GM12878 (cell line): Measurements from ENCODE around the gene MCFD2. TPM values are rescaled to one million over a fixed set of nuclear protein-coding genes. Genes with fewer than 3 reads are reported as not detected.

Experiments
- ATAC-seq: fragments of 200-7000 bp; cut with Tn5 transposase; 3 replicates; pipeline ENCODE4 v1.9.1; 2020; ENCODE audit warnings: mild to moderate bottlenecking, moderate library complexity
- BruUV-seq: library from RNA; stranded (reverse); fragments of 400-500 nt; replicated peaks from 2 replicates; lab custom pipeline; 2021; lab: Mats Ljungman, UMichigan
- CTCF ChIA-PET: fragments of 300-600 bp; sonication (Branson Sonifier 250); formaldehyde crosslinking; extraction: SDS; loops from one replicate; lab custom pipeline; 2021; ENCODE audit warnings: inconsistent platforms; lab: Yijun Ruan, JAX
- POLR2A ChIA-PET: fragments of 350-600 bp; formaldehyde crosslinking; extraction: SDS; loops from one replicate; lab custom pipeline; 2021; ENCODE audit warnings: inconsistent platforms; lab: Charles Lee
- RAD21 ChIA-PET: fragments of 300-600 bp; sonication (Branson Sonifier 250); formaldehyde crosslinking; loops from one replicate; lab custom pipeline; 2023; ENCODE audit warnings: antibody characterized with exemption; ENCODE audit not compliant: unreplicated experiment; lab: Charles Lee
- SMC1A ChIA-PET: fragments of 300-600 bp; sonication (Branson Sonifier 250); formaldehyde crosslinking; loops from one replicate; lab custom pipeline; 2023; ENCODE audit not compliant: unreplicated experiment, uncharacterized antibody; lab: Charles Lee
- DNase-seq: peaks from one replicate; pipeline ENCODE4 v3.0.0-alpha.2; 2011; ENCODE audit warnings: low read depth, low spot score
- FAIRE-seq: peaks from 3 replicates; lab custom pipeline; 2011; peaks lifted over from hg19 to GRCh38; lab: Jason Lieb, UNC
- H2AFZ ChIP-seq: 2 replicates; pipeline ENCODE4 v1.6.0; 2011; ENCODE audit warnings: low read depth, low read length, control low read depth; ENCODE audit not compliant: control insufficient read depth
- H3K27ac ChIP-seq: 2 replicates; pipeline ENCODE4 v1.5.1; 2011; ENCODE audit warnings: control low read depth; ENCODE audit not compliant: control insufficient read depth, insufficient read depth
- H3K27me3 ChIP-seq, 2 experiments: replicated peaks in 1 of 2; 2 replicates each; pipeline versions ENCODE4 v1.6.0 to v1.6.1; 2011; ENCODE audit warnings: low read length in 1 of 2; ENCODE audit not compliant: control insufficient read depth in 2 of 2, insufficient read depth in 2 of 2
- H3K36me3 ChIP-seq, 2 experiments: 2 replicates each; pipeline ENCODE4 v1.5.1; 2011; ENCODE audit warnings: low read length in 1 of 2; ENCODE audit not compliant: control insufficient read depth in 2 of 2, insufficient read depth in 2 of 2
- H3K4me1 ChIP-seq: 2 replicates; pipeline ENCODE4 v1.6.1; 2011; ENCODE audit warnings: mild to moderate bottlenecking, low read length, moderate library complexity, mixed read lengths; ENCODE audit not compliant: control insufficient read depth, insufficient read depth
- H3K4me2 ChIP-seq: 2 replicates; pipeline ENCODE4 v1.6.0; 2011; ENCODE audit warnings: control low read depth; ENCODE audit not compliant: control insufficient read depth, insufficient read depth
- H3K4me3 ChIP-seq: fragments of 200-600 bp; sonication (generic); 2 replicates; pipeline ENCODE4 v1.5.1; 2016
- H3K79me2 ChIP-seq: 2 replicates; pipeline ENCODE4 v1.6.0; 2011; ENCODE audit warnings: low read length; ENCODE audit not compliant: control insufficient read depth, insufficient read depth
- H3K9ac ChIP-seq: 2 replicates; pipeline ENCODE4 v1.8.0; 2011; ENCODE audit warnings: low read length, control low read depth, mixed read lengths; ENCODE audit not compliant: control insufficient read depth, insufficient read depth
- H3K9me3 ChIP-seq: replicated peaks from 3 replicates; pipeline ENCODE4 v1.5.1; 2011; ENCODE audit warnings: mild to moderate bottlenecking, low read length; ENCODE audit not compliant: control insufficient read depth, insufficient read depth
- H4K20me1 ChIP-seq: 2 replicates; pipeline ENCODE4 v1.6.0; 2011; ENCODE audit not compliant: control insufficient read depth, insufficient read depth
- ATF2 ChIP-seq: IDR thresholded peaks from 2 replicates; pipeline ENCODE4 v1.6.1; 2012; ENCODE audit warnings: low read length, inconsistent platforms
- CBFB ChIP-seq: IDR thresholded peaks from 2 replicates; pipeline ENCODE4 v1.6.1; 2016; ENCODE audit warnings: antibody characterized with exemption, low read depth
- CHD1 ChIP-seq: IDR thresholded peaks from 2 replicates; pipeline ENCODE4 v1.6.1; 2012; ENCODE audit warnings: low read depth, low read length, improper control_type of control experiment
- DPF2 ChIP-seq: fragments of 450-650 bp; IDR thresholded peaks from 2 replicates; pipeline ENCODE4 v1.6.1; 2017; ENCODE audit warnings: mild to moderate bottlenecking
- EED ChIP-seq: sonication (generic); IDR thresholded peaks from 2 replicates; pipeline ENCODE4 v1.6.1; 2016; ENCODE audit warnings: antibody characterized with exemption, low read depth
- ELK1 ChIP-seq: IDR thresholded peaks from 2 replicates; pipeline ENCODE4 v1.6.1; 2012; ENCODE audit warnings: low read depth, low read length, improper control_type of control experiment
- MEF2A ChIP-seq: IDR thresholded peaks from 2 replicates; pipeline ENCODE4 v1.6.1; 2011; ENCODE audit warnings: low read depth, mild to moderate bottlenecking, low read length, moderate library complexity; ENCODE audit not compliant: insufficient read depth
- MYB ChIP-seq: fragments of 150-350 bp; IDR thresholded peaks from 2 replicates; pipeline ENCODE4 v1.6.1; 2014; ENCODE audit warnings: mild to moderate bottlenecking, low read depth, low read length, borderline replicate concordance
- NFYB ChIP-seq: IDR thresholded peaks from 2 replicates; pipeline ENCODE4 v1.6.1; 2011; ENCODE audit warnings: low read depth, mild to moderate bottlenecking, low read length, improper control_type of control experiment, moderate library complexity; ENCODE audit not compliant: insufficient read depth
- PAX5 ChIP-seq: IDR thresholded peaks from 2 replicates; pipeline ENCODE4 v1.6.1; 2011; ENCODE audit warnings: low read depth, low read length, borderline replicate concordance
- SIX5 ChIP-seq: IDR thresholded peaks from 2 replicates; pipeline ENCODE4 v1.6.1; 2011; ENCODE audit warnings: mild to moderate bottlenecking, low read depth, low read length, moderate library complexity; ENCODE audit not compliant: severe bottlenecking
- SMAD5 ChIP-seq: IDR thresholded peaks from 2 replicates; pipeline ENCODE4 v1.6.1; 2016; ENCODE audit warnings: antibody characterized with exemption, low read depth
- STAT3 ChIP-seq: IDR thresholded peaks from 2 replicates; pipeline ENCODE4 v1.6.1; 2011; ENCODE audit warnings: low read depth, low read length, improper control_type of control experiment
- TBL1XR1 ChIP-seq: IDR thresholded peaks from 2 replicates; pipeline ENCODE4 v1.6.1; 2012; ENCODE audit warnings: low read depth, low read length, improper control_type of control experiment
- TCF7 ChIP-seq: IDR thresholded peaks from 2 replicates; pipeline ENCODE4 v1.6.1; 2014; ENCODE audit warnings: antibody characterized with exemption, borderline replicate concordance
- ZBED1 ChIP-seq: IDR thresholded peaks from 2 replicates; pipeline ENCODE4 v1.6.1; 2016; ENCODE audit warnings: borderline replicate concordance
- ZNF217 ChIP-seq: fragments of 450-650 bp; IDR thresholded peaks from 2 replicates; pipeline ENCODE4 v1.6.1; 2017; ENCODE audit warnings: antibody characterized with exemption, mild to moderate bottlenecking
- ZNF384 ChIP-seq: IDR thresholded peaks from 2 replicates; pipeline ENCODE4 v1.6.1; 2012; ENCODE audit warnings: low read depth, mild to moderate bottlenecking, low read length, improper control_type of control experiment, borderline replicate concordance
- ZZZ3 ChIP-seq: IDR thresholded peaks from 2 replicates; pipeline ENCODE4 v1.6.1; 2011; ENCODE audit warnings: low read depth; ENCODE audit not compliant: control insufficient read depth, insufficient read length
- WGBS: methylation state at CpG from one replicate; pipeline ENCODE4 v1.1.6; 2016; ENCODE audit warnings: low lambda C conversion rate; ENCODE audit not compliant: insufficient replicate concordance, insufficient coverage; ENCODE audit errors: missing lambda C conversion rate; 5-methylcytosine and 5-hydroxymethylcytosine counted together
- in situ Hi-C: fragments of 300-500 bp; cut with MboI; formaldehyde crosslinking; loops from 9 replicates; pipeline ENCODE4 v1.14.3; 2018; ENCODE audit warnings: mixed read lengths
- intact Hi-C: fragments of 100-400 bp; cut with micrococcal nuclease; formaldehyde crosslinking; loops from one replicate; pipeline ENCODE4 v1.14.2; 2022; ENCODE audit not compliant: unreplicated experiment
- polyA plus RNA-seq, 11 experiments: library from polyadenylated mRNA; depleted of rRNA in 4 of 11; unstranded in 6 of 11; stranded (reverse) in 5 of 11; fragments of >200 nt; fragmentation: Nextera tagmentation in 4 of 11; fragmentation: Illumina TruSeq in 1 of 11; extraction: Ambion mirVana in 4 of 11; extraction: Trizol in 1 of 11; gene quantifications; 1 replicate in 1 of 11; 2 replicates in 10 of 11; pipeline versions ENCODE4 v1.2.1 to v1.2.3, GENCODE V29; 2011 to 2016; ENCODE audit warnings: inconsistent platforms in 2 of 11, missing spikeins in 2 of 11, low read depth in 1 of 11
- total RNA-seq, 4 experiments: library from RNA; depleted of rRNA in 3 of 4; stranded (reverse); fragments of >200 nt in 3 of 4; fragmentation: Illumina TruSeq in 1 of 4; extraction: Trizol in 1 of 4; gene quantifications; 2 replicates each; pipeline versions ENCODE4 v1.2.1 to v1.2.3, GENCODE V29; 2013 to 2021

Gene MCFD2
- total and polyA plus RNA-seq, 10 of the 15 experiments (the other 5 are each of a cell fraction or from before 2014, with no cell fraction given) = 35.0 to 57.3 (median 40.3) TPM

GRCh38 chr2:46869621-46870020 is 46.0 kb downstream of the MCFD2 start:
- no peak for ATAC-seq
- BruUV-seq = no TSS peak
- no peak for DNase-seq
- H3K79me2 ChIP-seq = no peaks in the 10 kb centered on the region
- ChIA-PET RAD21 (no interaction called here), SMC1A (no interaction called here), POLR2A (no interaction called here), CTCF (no interaction called here)
- TF ChIP-seq TBL1XR1 (no peak), MYB (no peak), NFYB (no peak), ELK1 (no peak), CHD1 (no peak), SMAD5 (no peak), STAT3 (no peak), ZNF217 (no peak), EED (no peak), SIX5 (no peak), DPF2 (no peak), ATF2 (no peak), ZBED1 (no peak), MEF2A (no peak), ZZZ3 (no peak), CBFB (no peak), TCF7 (no peak), ZNF384 (no peak), PAX5 (no peak)
- no peak overlapping the region for H3K27ac ChIP-seq
- no peaks in the 10 kb centered on the region for H3K36me3 ChIP-seq
- no peaks in the 10 kb centered on the region for H3K4me1 ChIP-seq
- H3K9me3 ChIP-seq = peaks cover 1% of the 10 kb centered on the region; the same call in 1 of the 3 replicates
- H3K27me3 ChIP-seq = peaks cover 2 to 5% of the 10 kb centered on the region in 2 experiments; a peak in 3 of 4 replicates
- H3K9ac ChIP-seq = no peak overlapping the region
- H3K4me3 ChIP-seq = no peak overlapping the region
- intact Hi-C loops (no loop called here), in situ Hi-C loops (no loop called here)
- H3K4me2 ChIP-seq = no peak overlapping the region
- H4K20me1 ChIP-seq = no peaks in the 10 kb centered on the region
- H2AFZ ChIP-seq = no peak overlapping the region
- WGBS = 21% methylated on average over 3 of the region's 3 CpGs
- no peak for FAIRE-seq
